ENCODE results near the gene GHITM. TPM values are rescaled to one million over a fixed set of nuclear protein-coding genes. Genes with fewer than 3 reads are reported as not detected.

The GHITM gene
- total RNA-seq, 1 experiment from 2014 or later, result 272 TPM

DNA sequence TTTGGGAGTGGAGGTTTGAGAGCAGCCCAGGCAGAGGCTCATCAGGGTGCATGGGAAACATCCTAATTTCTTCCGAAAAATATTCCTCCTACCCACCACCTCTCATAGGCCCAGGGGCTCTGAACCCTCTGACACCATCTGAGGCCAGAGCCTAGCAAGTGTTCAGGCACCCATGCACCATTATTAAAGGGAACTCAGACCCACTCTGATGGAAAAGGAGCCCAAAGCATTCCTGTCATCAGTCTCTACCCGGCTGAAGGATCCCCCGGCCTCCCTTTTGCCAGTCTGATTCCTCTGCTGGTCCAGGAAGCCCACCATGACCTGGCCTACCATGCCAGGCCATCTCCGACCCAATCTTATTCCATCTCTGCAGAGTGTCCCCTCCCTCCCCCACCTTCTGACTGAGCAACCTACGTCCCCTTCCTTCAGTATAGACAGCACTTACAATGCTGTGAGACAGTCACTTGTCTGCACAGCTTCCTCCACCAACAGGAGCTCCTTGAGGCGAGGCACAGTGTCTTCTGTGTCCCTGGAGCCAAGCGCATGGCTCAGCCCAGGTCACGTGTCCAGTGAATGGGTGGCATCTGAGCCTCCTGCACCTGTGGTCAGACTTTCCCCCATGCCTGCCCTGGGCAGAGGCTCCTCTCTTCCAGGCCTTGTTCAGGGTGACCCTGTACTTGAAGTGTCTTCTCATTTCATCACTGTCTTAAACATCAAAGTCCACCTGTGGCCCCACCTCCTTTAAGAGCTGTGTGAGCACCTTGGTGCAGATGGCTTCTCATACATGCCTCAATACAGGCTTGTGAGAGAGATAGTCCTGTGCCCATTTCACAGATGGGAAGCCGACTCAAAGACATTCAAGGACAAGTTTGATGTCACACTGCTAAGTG, 33.4 kb downstream of the GHITM start:
- Mint-ChIP-seq H3K9me3 (ENCODE audit: unreplicated experiment) (no peaks in the 10 kb centered on the region), H3K27me3 (ENCODE audit: insufficient read depth, unreplicated experiment) (no peaks in the 10 kb centered on the region), H3K4me3 (ENCODE audit: unreplicated experiment) (no peak overlapping the region), H3K36me3 (ENCODE audit: insufficient read depth, unreplicated experiment) (no peaks in the 10 kb centered on the region), H3K27ac (ENCODE audit: low read depth, unreplicated experiment) (no peak overlapping the region), H3K4me1 (ENCODE audit: insufficient read depth, unreplicated experiment) (no peaks in the 10 kb centered on the region)
- CTCF ChIA-PET, result interaction anchor here (0.8 to 0.9 kb wide), 2 partner anchors 24 to 25 kb away, joined by 3 to 6 read pairs; no protein-coding TSS in a partner anchor
- intact Hi-C loops (cut with micrococcal nuclease), result no loop called here
- POLR2A ChIA-PET, result interaction anchor here (0.6 kb wide), 1 partner anchor 82 kb away, joined by 3 read pairs; no protein-coding TSS in a partner anchor
- no peak for DNase-seq (ENCODE audit: unreplicated experiment)
- TF ChIP-seq, protein P1, sequence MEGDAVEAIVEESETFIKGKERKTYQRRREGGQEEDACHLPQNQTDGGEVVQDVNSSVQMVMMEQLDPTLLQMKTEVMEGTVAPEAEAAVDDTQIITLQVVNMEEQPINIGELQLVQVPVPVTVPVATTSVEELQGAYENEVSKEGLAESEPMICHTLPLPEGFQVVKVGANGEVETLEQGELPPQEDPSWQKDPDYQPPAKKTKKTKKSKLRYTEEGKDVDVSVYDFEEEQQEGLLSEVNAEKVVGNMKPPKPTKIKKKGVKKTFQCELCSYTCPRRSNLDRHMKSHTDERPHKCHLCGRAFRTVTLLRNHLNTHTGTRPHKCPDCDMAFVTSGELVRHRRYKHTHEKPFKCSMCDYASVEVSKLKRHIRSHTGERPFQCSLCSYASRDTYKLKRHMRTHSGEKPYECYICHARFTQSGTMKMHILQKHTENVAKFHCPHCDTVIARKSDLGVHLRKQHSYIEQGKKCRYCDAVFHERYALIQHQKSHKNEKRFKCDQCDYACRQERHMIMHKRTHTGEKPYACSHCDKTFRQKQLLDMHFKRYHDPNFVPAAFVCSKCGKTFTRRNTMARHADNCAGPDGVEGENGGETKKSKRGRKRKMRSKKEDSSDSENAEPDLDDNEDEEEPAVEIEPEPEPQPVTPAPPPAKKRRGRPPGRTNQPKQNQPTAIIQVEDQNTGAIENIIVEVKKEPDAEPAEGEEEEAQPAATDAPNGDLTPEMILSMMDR (IDR thresholded peaks at IDR 0.05; ENCODE audit: unreplicated experiment), result no peak
- no TSS peak for BruUV-seq (replicated peaks)

DNA sequence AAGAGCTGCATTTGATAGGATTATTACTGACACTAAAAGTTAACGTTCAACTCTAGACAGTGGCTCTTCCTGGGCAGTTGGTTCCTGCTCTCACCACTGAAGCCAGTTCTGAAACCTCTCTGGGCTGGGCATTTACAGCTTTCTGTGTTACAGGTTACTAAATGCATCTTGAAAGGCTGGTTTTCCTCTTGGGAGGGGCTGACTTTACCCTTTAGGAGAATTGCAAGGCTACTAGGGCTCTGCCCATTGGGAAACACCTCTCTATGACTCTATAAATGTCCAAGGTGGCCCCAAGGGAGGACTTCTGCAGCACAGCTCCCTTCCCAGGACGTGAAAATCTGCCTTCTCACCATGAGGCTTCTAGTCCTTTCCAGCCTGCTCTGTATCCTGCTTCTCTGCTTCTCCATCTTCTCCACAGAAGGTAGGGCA, 34.2 kb downstream of the GHITM start, which contains the start of gene GPR15LG:
GPR15LG (plus strand) TSS at position 301 of the 429 bp plus-strand sequence; CDS start at position 352, 51 bp downstream.
- no peak for DNase-seq (ENCODE audit: unreplicated experiment)
- intact Hi-C loops (cut with micrococcal nuclease), result no loop called here
- CTCF ChIA-PET, result interaction anchor here (0.8 to 1.3 kb wide), 5 partner anchors 13 to 97 kb away, joined by 3 to 6 read pairs (median 3); no protein-coding TSS in a partner anchor
- no peaks in the 10 kb centered on the region for H3K27me3 Mint-ChIP-seq (ENCODE audit: insufficient read depth, unreplicated experiment)
- BruUV-seq (replicated peaks), result no TSS peak
- H3K4me1 Mint-ChIP-seq (ENCODE audit: insufficient read depth, unreplicated experiment), result no peaks in the 10 kb centered on the region
- H3K36me3 Mint-ChIP-seq (ENCODE audit: insufficient read depth, unreplicated experiment), result no peaks in the 10 kb centered on the region
- TF ChIP-seq, protein P1 (IDR thresholded peaks at IDR 0.05; ENCODE audit: unreplicated experiment), result no peak
- H3K9me3 Mint-ChIP-seq (ENCODE audit: unreplicated experiment), result no peaks in the 10 kb centered on the region
- POLR2A ChIA-PET, result interaction anchor here (0.6 kb wide), 1 partner anchor 81 kb away, joined by 3 read pairs; no protein-coding TSS in a partner anchor
- no peak within 1 kb of the TSS for H3K4me3 Mint-ChIP-seq (ENCODE audit: unreplicated experiment)
- no peak within 1 kb of the TSS for H3K27ac Mint-ChIP-seq (ENCODE audit: low read depth, unreplicated experiment)

DNA sequence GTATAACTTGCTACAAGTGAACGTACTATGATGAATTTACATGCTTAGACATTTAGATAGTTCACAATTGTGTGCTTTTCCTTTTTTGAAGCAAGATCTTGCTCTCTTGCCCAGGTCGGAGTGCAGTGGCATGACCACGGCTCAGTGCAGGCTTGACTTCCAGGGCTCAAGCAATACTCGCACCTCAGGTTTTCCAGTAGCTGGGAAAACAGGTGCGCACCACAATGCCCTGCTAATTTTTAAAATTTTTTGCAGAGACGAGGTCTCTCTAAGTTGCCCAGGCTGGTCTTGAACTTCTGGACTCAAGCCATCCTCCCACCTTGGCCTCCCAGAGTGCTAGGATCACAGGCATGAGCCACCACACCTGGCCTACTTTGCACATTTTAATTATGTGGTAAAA, 36.1 kb downstream of the GHITM start:
- Mint-ChIP-seq H3K4me1 (ENCODE audit: insufficient read depth, unreplicated experiment) (no peaks in the 10 kb centered on the region), H3K27ac (ENCODE audit: low read depth, unreplicated experiment) (no peak overlapping the region), H3K4me3 (ENCODE audit: unreplicated experiment) (no peak overlapping the region), H3K36me3 (ENCODE audit: insufficient read depth, unreplicated experiment) (no peaks in the 10 kb centered on the region), H3K9me3 (ENCODE audit: unreplicated experiment) (no peaks in the 10 kb centered on the region), H3K27me3 (ENCODE audit: insufficient read depth, unreplicated experiment) (no peaks in the 10 kb centered on the region)
- CTCF ChIA-PET, result interaction anchor here (0.9 kb wide), 2 partner anchors 16 to 28 kb away, joined by 3 read pairs; no protein-coding TSS in a partner anchor
- no TSS peak for BruUV-seq (replicated peaks)
- DNase-seq (ENCODE audit: unreplicated experiment), result no peak
- POLR2A ChIA-PET, result no interaction called here
- TF ChIP-seq, protein P1 (IDR thresholded peaks at IDR 0.05; ENCODE audit: unreplicated experiment), result no peak
- intact Hi-C loops (cut with micrococcal nuclease), result no loop called here

DNA sequence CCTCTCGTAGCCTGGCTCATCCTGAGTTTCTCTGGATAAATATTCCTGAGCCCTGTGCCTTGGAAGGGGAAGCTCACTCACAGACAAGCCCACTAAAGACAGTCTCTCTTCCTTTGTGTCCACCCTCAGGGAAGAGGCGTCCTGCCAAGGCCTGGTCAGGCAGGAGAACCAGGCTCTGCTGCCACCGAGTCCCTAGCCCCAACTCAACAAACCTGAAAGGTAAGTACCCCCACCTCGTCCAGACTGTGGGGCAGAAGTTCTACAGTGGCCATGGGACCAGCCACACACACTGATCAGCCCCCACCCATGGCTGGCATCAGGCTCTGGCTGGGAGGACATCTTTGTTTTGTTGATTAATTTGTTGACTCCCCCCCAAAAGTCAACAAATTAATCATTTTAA, 37.0 kb downstream of the GHITM start:
- Mint-ChIP-seq H3K27me3 (ENCODE audit: insufficient read depth, unreplicated experiment) (no peaks in the 10 kb centered on the region), H3K4me1 (ENCODE audit: insufficient read depth, unreplicated experiment) (no peaks in the 10 kb centered on the region), H3K36me3 (ENCODE audit: insufficient read depth, unreplicated experiment) (no peaks in the 10 kb centered on the region), H3K27ac (ENCODE audit: low read depth, unreplicated experiment) (no peak overlapping the region), H3K9me3 (ENCODE audit: unreplicated experiment) (no peaks in the 10 kb centered on the region), H3K4me3 (ENCODE audit: unreplicated experiment) (no peak overlapping the region)
- ChIA-PET POLR2A (no interaction called here), CTCF (interaction anchor here (0.9 to 1.4 kb wide), 2 partner anchors 27 to 29 kb away, joined by 3 to 5 read pairs; no protein-coding TSS in a partner anchor)
- BruUV-seq (replicated peaks), result no TSS peak
- intact Hi-C loops (cut with micrococcal nuclease), result no loop called here
- TF ChIP-seq, protein P1 (IDR thresholded peaks at IDR 0.05; ENCODE audit: unreplicated experiment), result no peak
- no peak for DNase-seq (ENCODE audit: unreplicated experiment)
